ENCODE data around the gene ARPP21. TPM values are rescaled to one million over a fixed set of nuclear protein-coding genes. Genes with fewer than 3 reads are reported as not detected.

The ARPP21 gene
- total RNA-seq, 2 experiments from 2014 or later, result 1.0 to 1.1 TPM

DNA sequence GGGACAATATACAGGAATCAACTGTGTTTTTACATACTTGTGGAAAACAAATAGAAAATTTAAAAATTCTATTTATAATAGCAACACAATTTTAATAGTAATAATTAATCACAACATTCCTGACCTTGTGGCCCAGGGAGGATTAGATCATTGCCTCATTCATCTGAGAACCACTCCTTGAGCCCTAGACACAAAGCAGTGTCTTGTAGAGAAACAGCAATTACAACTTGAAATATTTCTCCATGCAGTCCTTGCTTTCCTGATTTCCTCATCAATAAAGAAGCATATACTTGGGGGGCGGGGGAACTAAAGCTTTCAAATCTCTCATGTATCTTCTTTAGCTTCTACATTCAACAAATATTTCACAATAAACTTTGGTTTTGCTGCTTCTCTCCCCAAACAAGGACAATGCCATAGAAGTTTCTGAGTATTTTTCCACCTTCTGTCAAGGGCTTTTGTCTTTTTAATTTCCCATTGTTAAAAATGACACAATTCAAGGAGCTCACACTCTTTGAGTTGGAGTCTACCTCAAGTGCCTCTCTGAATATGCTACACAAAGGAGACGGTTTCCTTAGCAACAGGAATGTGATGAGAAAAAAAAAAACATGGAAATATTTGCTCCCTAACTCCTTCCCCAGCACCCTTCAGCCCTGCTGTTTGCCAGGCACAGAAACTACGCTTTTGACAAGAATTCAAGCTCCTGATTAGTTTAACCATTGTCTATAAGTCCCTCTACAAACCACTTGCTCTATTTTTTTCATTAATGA, 118.8 kb downstream of the ARPP21 start:
- ChIA-PET CTCF (ENCODE audit: unreplicated experiment) (no interaction called here), POLR2A (interaction anchor here (1.0 kb wide), 1 partner anchor 40 kb away, joined by 3 read pairs; no protein-coding TSS in a partner anchor)
- Histone ChIP-seq H3K4me2 (ENCODE audit: low read length) (no peak overlapping the region), H3K4me1 (ENCODE audit: insufficient read depth, low read length, poor library complexity, severe bottlenecking) (no peaks in the 10 kb centered on the region), H3K4me3 (ENCODE audit: low read depth, low read length, poor library complexity, severe bottlenecking) (no peak overlapping the region), H3K9me3 (ENCODE audit: low read length) (no peaks in the 10 kb centered on the region), H2AFZ (ENCODE audit: low read length) (no peak overlapping the region), H3K27ac (ENCODE audit: low read depth, low read length, poor library complexity, severe bottlenecking) (no peak overlapping the region), H3K9me2 (ENCODE audit: insufficient read depth, low read length) (no peaks in the 10 kb centered on the region), H4K20me1 (ENCODE audit: insufficient read depth, low read length) (no peaks in the 10 kb centered on the region), H3K36me3 (ENCODE audit: insufficient read depth, low read length) (no peaks in the 10 kb centered on the region), H3K79me2 (ENCODE audit: insufficient read depth, low read depth, low read length) (no peaks in the 10 kb centered on the region)
- DNase-seq (ENCODE audit: low spot score), result no peak
- TF ChIP-seq, protein P1, sequence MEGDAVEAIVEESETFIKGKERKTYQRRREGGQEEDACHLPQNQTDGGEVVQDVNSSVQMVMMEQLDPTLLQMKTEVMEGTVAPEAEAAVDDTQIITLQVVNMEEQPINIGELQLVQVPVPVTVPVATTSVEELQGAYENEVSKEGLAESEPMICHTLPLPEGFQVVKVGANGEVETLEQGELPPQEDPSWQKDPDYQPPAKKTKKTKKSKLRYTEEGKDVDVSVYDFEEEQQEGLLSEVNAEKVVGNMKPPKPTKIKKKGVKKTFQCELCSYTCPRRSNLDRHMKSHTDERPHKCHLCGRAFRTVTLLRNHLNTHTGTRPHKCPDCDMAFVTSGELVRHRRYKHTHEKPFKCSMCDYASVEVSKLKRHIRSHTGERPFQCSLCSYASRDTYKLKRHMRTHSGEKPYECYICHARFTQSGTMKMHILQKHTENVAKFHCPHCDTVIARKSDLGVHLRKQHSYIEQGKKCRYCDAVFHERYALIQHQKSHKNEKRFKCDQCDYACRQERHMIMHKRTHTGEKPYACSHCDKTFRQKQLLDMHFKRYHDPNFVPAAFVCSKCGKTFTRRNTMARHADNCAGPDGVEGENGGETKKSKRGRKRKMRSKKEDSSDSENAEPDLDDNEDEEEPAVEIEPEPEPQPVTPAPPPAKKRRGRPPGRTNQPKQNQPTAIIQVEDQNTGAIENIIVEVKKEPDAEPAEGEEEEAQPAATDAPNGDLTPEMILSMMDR (conservative IDR thresholded peaks at IDR 0.05; ENCODE audit: low read length), result no peak
- TF ChIP-seq EZH2phosphoT487 (IDR thresholded peaks at IDR 0.05; ENCODE audit: borderline replicate concordance, low read depth, low read length), result no peak
- intact Hi-C loops (cut with micrococcal nuclease; ENCODE audit: unreplicated experiment), result no loop called here
- BruUV-seq (replicated peaks), result no TSS peak

DNA sequence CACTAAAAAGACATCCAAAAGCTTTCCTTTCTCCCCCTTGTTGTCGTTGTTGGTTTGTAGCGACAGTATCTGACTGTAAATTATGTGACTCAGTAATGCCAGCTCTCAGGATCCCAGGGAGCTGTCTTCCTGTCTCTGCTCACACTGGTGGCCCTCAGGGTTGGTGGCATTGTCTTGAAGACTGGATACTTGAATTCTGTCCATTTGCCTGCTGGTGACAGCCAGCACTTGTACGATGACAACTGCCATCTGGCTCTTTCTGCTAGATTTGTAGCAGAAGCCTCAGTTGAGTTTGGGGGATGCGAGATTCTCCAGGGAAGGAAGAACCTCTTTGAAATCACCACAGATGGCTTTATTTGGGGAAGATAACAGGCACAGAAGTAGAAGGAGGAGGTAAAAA, 120.8 kb downstream of the ARPP21 start:
- H3K4me1 ChIP-seq (ENCODE audit: insufficient read depth, low read length, poor library complexity, severe bottlenecking), result no peaks in the 10 kb centered on the region
- BruUV-seq (replicated peaks), result no TSS peak
- POLR2A ChIA-PET, result no interaction called here
- H2AFZ ChIP-seq (ENCODE audit: low read length), result no peak overlapping the region
- H3K4me3 ChIP-seq (ENCODE audit: low read depth, low read length, poor library complexity, severe bottlenecking), result no peak overlapping the region
- DNase-seq (ENCODE audit: low spot score), result no peak
- H3K36me3 ChIP-seq (ENCODE audit: insufficient read depth, low read length), result no peaks in the 10 kb centered on the region
- CTCF ChIA-PET (ENCODE audit: unreplicated experiment), result no interaction called here
- no peaks in the 10 kb centered on the region for H3K9me2 ChIP-seq (ENCODE audit: insufficient read depth, low read length)
- H3K27ac ChIP-seq (ENCODE audit: low read depth, low read length, poor library complexity, severe bottlenecking), result no peak overlapping the region
- no peaks in the 10 kb centered on the region for H4K20me1 ChIP-seq (ENCODE audit: insufficient read depth, low read length)
- no peak overlapping the region for H3K4me2 ChIP-seq (ENCODE audit: low read length)
- no peaks in the 10 kb centered on the region for H3K9me3 ChIP-seq (ENCODE audit: low read length)
- intact Hi-C loops (cut with micrococcal nuclease; ENCODE audit: unreplicated experiment), result no loop called here
- TF ChIP-seq EZH2phosphoT487 (IDR thresholded peaks at IDR 0.05; ENCODE audit: borderline replicate concordance, low read depth, low read length), result no peak
- TF ChIP-seq, protein P1 (conservative IDR thresholded peaks at IDR 0.05; ENCODE audit: low read length), result no peak
- H3K79me2 ChIP-seq (ENCODE audit: insufficient read depth, low read depth, low read length), result no peaks in the 10 kb centered on the region

DNA sequence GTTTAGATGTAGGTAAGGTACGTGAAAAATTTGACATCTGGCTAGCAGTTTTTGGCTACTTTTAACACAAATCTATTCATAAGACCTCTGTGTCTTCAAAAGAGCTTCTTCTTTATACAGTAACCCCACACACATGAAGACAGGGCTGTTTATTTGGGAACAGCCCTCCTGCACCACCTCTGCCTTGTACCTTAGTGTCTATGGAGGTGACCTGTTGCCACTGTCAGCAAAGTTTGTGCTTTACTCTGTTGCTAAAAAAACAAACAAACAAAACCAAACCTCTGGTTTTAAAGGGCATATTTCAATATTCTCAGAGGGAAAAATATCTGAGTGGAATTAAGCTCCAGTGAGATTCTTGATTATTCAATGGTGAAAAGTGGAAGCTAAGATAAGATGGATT, 122.0 kb downstream of the ARPP21 start:
- CTCF ChIA-PET (ENCODE audit: unreplicated experiment), result interaction anchor here (0.9 kb wide), 1 partner anchor 10 kb away, joined by 3 read pairs; no protein-coding TSS in a partner anchor
- no peaks in the 10 kb centered on the region for H4K20me1 ChIP-seq (ENCODE audit: insufficient read depth, low read length)
- no peak overlapping the region for H3K4me3 ChIP-seq (ENCODE audit: low read depth, low read length, poor library complexity, severe bottlenecking)
- no peaks in the 10 kb centered on the region for H3K9me2 ChIP-seq (ENCODE audit: insufficient read depth, low read length)
- no peaks in the 10 kb centered on the region for H3K9me3 ChIP-seq (ENCODE audit: low read length)
- TF ChIP-seq, protein P1 (conservative IDR thresholded peaks at IDR 0.05; ENCODE audit: low read length), result no peak
- no peak for TF ChIP-seq EZH2phosphoT487 (IDR thresholded peaks at IDR 0.05; ENCODE audit: borderline replicate concordance, low read depth, low read length)
- no peaks in the 10 kb centered on the region for H3K36me3 ChIP-seq (ENCODE audit: insufficient read depth, low read length)
- intact Hi-C loops (cut with micrococcal nuclease; ENCODE audit: unreplicated experiment), result no loop called here
- POLR2A ChIA-PET, result interaction anchor here (1.2 kb wide), 1 partner anchor 9 kb away, joined by 3 read pairs; no protein-coding TSS in a partner anchor
- BruUV-seq (replicated peaks), result no TSS peak
- no peaks in the 10 kb centered on the region for H3K79me2 ChIP-seq (ENCODE audit: insufficient read depth, low read depth, low read length)
- no peaks in the 10 kb centered on the region for H3K4me1 ChIP-seq (ENCODE audit: insufficient read depth, low read length, poor library complexity, severe bottlenecking)
- H2AFZ ChIP-seq (ENCODE audit: low read length), result 0 out of 2 replicates have a peak overlapping the region, but pooled peaks have one; percentile 13
- no peak overlapping the region for H3K27ac ChIP-seq (ENCODE audit: low read depth, low read length, poor library complexity, severe bottlenecking)
- DNase-seq (ENCODE audit: low spot score), result no peak
- no peak overlapping the region for H3K4me2 ChIP-seq (ENCODE audit: low read length)

Data from OCI-LY7 (cell line).